Naive B cell (primary cell): ENCODE data around the gene TSC1. TPM values are rescaled to one million over a fixed set of nuclear protein-coding genes. Genes with fewer than 3 reads are reported as not detected.

ENCODE experiments used
- ATAC-seq, 2 donors: fragments of 150-1000 bp; cut with Tn5 transposase; 2 replicates each; pipeline ENCODE4 v1.10.0; 2021; ENCODE audit warnings: low read depth in 2 of 2, mild to moderate bottlenecking in 2 of 2, moderate library complexity in 2 of 2
- DNase-seq: peaks from one replicate; pipeline ENCODE4 v3.0.0; 2022
- H3K27ac Mint-ChIP-seq, 6 donors: one replicate each; pipeline ENCODE4 v1.8.0; 2020 to 2022; ENCODE audit warnings: mild to moderate bottlenecking in 6 of 6, mixed read lengths in 6 of 6, moderate library complexity in 5 of 6, inconsistent platforms in 2 of 6
- H3K27me3 Mint-ChIP-seq, 3 donors: one replicate each; pipeline ENCODE4 v1.8.0; 2021 to 2022; ENCODE audit warnings: mixed read lengths in 3 of 3, mild to moderate bottlenecking in 1 of 3
- H3K36me3 Mint-ChIP-seq, 2 donors: one replicate each; pipeline ENCODE4 v1.8.0; 2020 to 2022; ENCODE audit warnings: mixed read lengths in 2 of 2, inconsistent platforms in 1 of 2, mild to moderate bottlenecking in 1 of 2
- H3K4me1 Mint-ChIP-seq, 3 donors: one replicate each; pipeline ENCODE4 v1.8.0; 2020 to 2022; ENCODE audit warnings: mixed read lengths in 3 of 3, inconsistent platforms in 1 of 3, mild to moderate bottlenecking in 1 of 3, moderate library complexity in 1 of 3
- H3K4me3 Mint-ChIP-seq, 8 donors: one replicate each; pipeline ENCODE4 v1.8.0; 2020 to 2022; ENCODE audit warnings: mild to moderate bottlenecking in 8 of 8, mixed read lengths in 8 of 8, moderate library complexity in 8 of 8, inconsistent platforms in 2 of 8
- H3K9me3 Mint-ChIP-seq, 7 donors: one replicate each; pipeline ENCODE4 v1.8.0; 2020 to 2022; ENCODE audit warnings: mixed read lengths in 7 of 7, mild to moderate bottlenecking in 5 of 7, inconsistent platforms in 2 of 7, moderate library complexity in 1 of 7
- polyA plus RNA-seq, 6 donors: library from polyadenylated mRNA; unstranded; fragments of 300-500 nt; fragmentation: Illumina TruSeq; gene quantifications; one replicate each; pipeline ENCODE4 v1.2.3, GENCODE V29; 2021; ENCODE audit warnings: low read depth in 6 of 6

TSC1 gene
- polyA plus RNA-seq, 6 donors from 2014 or later: 1.00 to 14.4 (median 8.6) TPM

DNA sequence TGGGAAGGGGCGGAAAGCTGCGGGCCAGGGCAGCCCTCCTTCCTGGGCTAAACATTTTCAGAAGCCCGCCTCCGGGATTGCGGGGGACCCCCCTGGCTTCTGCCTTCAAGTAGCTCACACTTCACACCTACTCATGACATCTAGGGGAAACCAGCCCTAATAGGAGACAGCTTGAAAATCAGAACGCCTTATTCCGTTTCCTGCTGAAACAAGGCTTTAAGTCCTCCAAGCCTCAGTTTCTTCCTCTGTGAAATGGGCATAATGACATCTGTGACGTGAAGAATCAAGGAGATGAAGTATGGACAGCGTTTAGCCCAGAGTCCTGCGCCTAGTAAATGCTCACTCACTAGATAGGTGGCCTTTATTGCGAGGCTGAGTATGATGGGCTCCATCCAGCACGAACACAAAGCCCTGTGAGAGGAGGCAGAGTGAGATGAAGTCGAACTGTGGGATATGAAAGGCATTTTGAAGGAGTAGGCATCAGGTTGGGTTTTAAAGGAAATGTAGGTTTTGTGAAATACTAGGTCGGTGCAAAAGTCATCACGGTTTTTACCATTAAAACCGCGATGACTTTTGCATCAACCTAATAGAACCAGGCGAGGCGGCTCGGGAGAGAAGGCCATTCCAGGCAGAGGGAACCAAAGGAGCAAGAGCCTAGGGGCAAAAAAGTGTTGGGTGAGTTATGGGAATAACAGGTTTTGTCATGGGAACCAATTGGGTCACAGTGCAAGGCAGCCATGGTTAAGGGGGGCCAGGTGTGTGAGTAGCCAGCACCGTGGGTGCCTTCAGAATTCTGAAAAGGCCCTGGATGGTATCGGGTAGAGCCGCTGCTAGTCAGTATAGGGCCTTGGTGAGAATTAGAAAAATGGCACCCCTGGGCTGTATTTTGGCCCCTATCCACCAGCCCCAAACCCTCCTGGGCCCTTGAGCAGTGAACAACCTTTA lies 1.0 kb upstream of the TSC1 start:
- ATAC-seq (peak; percentile 7 to 12), DNase-seq (no peak)
- Mint-ChIP-seq H3K4me3 (peak overlapping the region; percentile 91 to 100 (median 96)), H3K27ac (peak overlapping the region; percentile 99 to 100 (median 100)), H3K36me3 (no peaks in the 10 kb centered on the region), H3K4me1 (peaks cover 18 to 26% (median 24%) of the 10 kb centered on the region in 3 donors), H3K9me3 (peaks cover 0 to 2% (median 0%) of the 10 kb centered on the region in 7 donors), H3K27me3 (peaks cover 0 to 5% (median 0%) of the 10 kb centered on the region in 3 donors)

DNA sequence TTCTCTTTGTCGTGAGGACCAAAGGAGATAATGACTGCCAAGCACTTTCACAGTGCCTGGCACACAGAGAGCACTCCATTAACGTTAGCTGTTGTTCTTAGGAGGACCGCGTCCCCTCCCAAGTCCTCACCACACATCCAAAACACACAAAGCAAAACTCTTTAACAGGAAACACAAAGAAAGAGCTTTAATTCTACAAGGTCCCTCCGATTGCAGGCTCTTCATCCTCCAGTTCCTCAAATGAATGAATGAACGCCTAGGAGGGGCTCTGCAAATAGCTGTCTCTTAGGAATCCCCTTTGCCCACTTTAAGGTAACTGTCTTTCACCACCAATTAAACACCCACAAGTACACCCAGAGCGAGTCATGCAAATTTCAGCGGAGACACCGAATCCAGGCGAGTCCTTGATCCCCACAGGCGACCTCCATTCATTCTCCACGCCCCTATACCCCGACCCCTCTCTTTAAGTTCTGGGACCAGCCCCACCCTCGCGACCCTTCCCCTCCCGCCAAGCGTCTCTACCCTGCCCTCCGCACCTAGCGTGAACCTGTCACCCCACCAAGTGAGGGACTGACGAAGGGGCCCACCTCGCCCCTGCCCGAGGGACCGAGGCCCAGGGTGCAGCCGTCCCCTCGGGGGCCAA lies 644 bp downstream of the TSC1 start:
- peaks cover 19 to 26% (median 24%) of the 10 kb centered on the region in 3 donors for H3K4me1 Mint-ChIP-seq
- H3K9me3 Mint-ChIP-seq: peaks cover 0 to 2% (median 0%) of the 10 kb centered on the region in 7 donors
- H3K27me3 Mint-ChIP-seq: no peaks in the 10 kb centered on the region
- H3K36me3 Mint-ChIP-seq: no peaks in the 10 kb centered on the region
- H3K27ac Mint-ChIP-seq: peak overlapping the region; percentile 72 to 100 (median 98)
- peak overlapping the region; percentile 91 to 100 (median 96) for H3K4me3 Mint-ChIP-seq
- ATAC-seq (peak in 1 of 2 donors; percentile 8), DNase-seq (no peak)

DNA sequence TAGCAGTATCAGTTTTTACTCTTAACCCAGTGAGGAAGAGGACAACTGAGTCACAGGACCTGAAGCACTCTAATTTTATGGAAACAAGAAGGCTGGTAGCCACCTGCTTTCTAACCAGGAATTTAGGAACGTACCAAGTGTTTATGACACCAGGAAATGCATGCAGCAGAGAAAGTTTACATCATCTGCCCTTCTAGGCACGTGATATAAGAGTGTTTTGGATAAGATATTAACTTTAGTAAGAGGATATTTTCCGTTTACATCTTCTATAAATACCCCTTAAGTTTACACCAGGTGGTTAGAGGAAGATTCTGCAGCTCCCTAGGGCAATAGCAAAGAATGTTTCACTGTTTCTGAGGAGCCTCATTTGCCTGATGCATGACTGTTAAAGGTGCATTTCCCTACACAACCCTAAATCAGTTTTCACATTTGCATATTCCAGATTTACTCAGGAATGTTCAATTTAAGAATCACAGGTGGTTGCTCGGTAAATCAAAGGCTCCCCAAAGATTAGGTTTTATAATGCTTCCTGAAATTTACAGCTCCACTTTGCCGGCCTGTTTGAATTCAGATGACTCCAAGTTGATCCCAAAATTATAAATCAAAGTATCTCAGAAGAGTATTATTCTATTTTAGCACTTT lies 1.8 kb downstream of the TSC1 start:
- DNase-seq: no peak
- Mint-ChIP-seq H3K27ac (peak overlapping the region in 2 of 6 donors; percentile 19 to 99), H3K9me3 (peaks cover 0 to 2% (median 0%) of the 10 kb centered on the region in 7 donors), H3K27me3 (no peaks in the 10 kb centered on the region), H3K4me3 (peak overlapping the region in 6 of 8 donors; percentile 56 to 98 (median 95)), H3K4me1 (peaks cover 24 to 26% (median 25%) of the 10 kb centered on the region in 3 donors), H3K36me3 (peaks cover 0 to 4% of the 10 kb centered on the region in 2 donors)
- no peak for ATAC-seq

DNA sequence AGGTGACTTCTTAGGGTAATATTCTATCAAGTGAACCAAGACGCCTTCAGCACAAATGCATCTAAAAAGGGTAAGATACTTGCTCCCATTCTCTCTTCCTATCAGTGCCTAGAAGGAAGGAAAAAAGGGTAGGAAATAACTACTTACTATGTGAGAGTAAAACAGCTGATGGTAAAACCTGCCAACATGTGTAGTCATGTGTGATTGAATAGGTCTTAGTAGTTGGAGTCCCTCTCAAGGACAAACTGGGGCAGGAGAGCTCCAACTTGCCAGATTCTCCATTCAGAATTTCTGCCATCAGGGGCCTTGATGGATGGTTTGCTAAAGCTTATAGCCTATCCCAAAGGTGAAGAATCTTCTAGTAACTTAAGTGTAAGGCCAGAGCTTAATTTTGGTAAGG lies 5.2 kb downstream of the TSC1 start:
- peak overlapping the region in 1 of 8 donors; percentile 37 for H3K4me3 Mint-ChIP-seq
- H3K27me3 Mint-ChIP-seq: no peaks in the 10 kb centered on the region
- H3K36me3 Mint-ChIP-seq: peaks cover 0 to 11% of the 10 kb centered on the region in 2 donors
- H3K4me1 Mint-ChIP-seq: peaks cover 16 to 23% (median 17%) of the 10 kb centered on the region in 3 donors
- H3K27ac Mint-ChIP-seq: no peak overlapping the region
- DNase-seq (no peak), ATAC-seq (no peak)
- H3K9me3 Mint-ChIP-seq: no peaks in the 10 kb centered on the region

DNA sequence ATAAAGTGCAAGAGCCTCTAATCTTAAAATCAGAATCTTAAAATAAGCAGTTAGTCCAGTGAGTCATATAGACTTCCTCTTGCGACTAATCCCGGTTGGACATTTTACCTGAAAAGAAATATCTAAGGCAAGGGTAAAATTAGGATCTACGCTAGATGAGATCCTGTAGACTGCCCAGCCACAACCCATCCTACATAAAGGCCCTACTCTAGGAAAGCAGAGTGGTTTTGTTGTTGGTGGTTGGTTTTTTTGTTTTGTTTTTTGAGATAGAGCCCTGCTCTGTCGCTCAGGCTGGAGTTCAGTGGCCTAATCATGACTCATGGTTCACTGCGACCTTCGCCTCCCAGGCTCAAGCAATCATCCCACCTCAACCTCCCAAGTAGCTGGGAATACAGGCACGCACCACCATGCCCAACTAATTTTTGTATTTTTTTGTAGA lies 6.9 kb downstream of the TSC1 start:
- Mint-ChIP-seq H3K4me3 (no peak overlapping the region), H3K36me3 (peaks cover 0 to 11% of the 10 kb centered on the region in 2 donors), H3K4me1 (peaks cover 5 to 14% (median 11%) of the 10 kb centered on the region in 3 donors), H3K27ac (no peak overlapping the region), H3K9me3 (no peaks in the 10 kb centered on the region), H3K27me3 (no peaks in the 10 kb centered on the region)
- DNase-seq: no peak
- no peak for ATAC-seq

DNA sequence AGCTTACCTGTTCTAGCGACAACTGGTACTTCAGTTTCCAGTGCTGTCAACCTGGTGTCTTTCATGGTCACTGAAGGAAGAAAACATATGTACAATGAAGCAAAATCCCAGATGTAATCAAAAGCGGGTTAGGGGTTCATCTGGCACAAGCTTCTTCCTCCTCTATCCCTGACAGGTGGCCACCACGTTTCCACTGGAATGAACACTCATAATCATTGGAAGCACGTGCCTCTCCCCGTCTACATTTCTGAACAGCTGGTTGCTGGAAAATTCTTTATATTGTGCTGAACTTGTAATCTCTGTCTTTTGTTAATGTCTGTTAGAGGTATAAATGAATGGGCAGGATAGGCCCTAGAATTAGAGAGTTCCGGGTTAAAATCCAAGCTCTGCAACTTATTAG lies 9.4 kb downstream of the TSC1 start:
- Mint-ChIP-seq H3K4me1 (peaks cover 5 to 18% (median 14%) of the 10 kb centered on the region in 3 donors), H3K27ac (no peak overlapping the region), H3K9me3 (no peaks in the 10 kb centered on the region), H3K36me3 (peaks cover 0 to 18% of the 10 kb centered on the region in 2 donors), H3K4me3 (no peak overlapping the region), H3K27me3 (no peaks in the 10 kb centered on the region)
- no peak for ATAC-seq
- no peak for DNase-seq

GRCh38 chr9:132931178-132931735 lies 13.2 kb downstream of the TSC1 start:
- DNase-seq (no peak), ATAC-seq (no peak)
- H3K9me3 Mint-ChIP-seq: no peaks in the 10 kb centered on the region
- no peak overlapping the region for H3K4me3 Mint-ChIP-seq
- peaks cover 5 to 17% (median 7%) of the 10 kb centered on the region in 3 donors for H3K4me1 Mint-ChIP-seq
- H3K27me3 Mint-ChIP-seq: no peaks in the 10 kb centered on the region
- no peak overlapping the region for H3K27ac Mint-ChIP-seq
- peaks cover 9 to 21% of the 10 kb centered on the region in 2 donors for H3K36me3 Mint-ChIP-seq

DNA sequence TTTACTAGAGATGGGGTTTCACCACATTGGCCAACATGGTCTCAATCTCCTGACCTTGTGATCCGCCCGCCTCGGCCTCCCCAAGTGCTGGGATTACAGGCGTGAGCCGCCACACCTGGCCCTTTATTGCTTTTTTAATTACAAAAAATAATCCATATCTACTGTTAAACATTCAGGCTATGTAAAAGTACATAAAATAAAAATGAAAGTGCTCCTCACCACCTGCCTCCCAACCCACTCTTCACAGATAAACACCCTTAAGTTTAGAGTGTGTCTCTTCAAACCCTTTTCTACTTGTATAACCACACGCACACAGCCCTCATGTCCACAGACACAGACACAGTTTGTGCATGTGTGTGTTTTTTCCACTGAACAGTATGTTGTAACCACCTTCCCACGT lies 16.7 kb downstream of the TSC1 start:
- Mint-ChIP-seq H3K27ac (no peak overlapping the region), H3K36me3 (peaks cover 16 to 30% of the 10 kb centered on the region in 2 donors), H3K27me3 (no peaks in the 10 kb centered on the region), H3K4me1 (peaks cover 0 to 9% (median 0%) of the 10 kb centered on the region in 3 donors), H3K9me3 (no peaks in the 10 kb centered on the region), H3K4me3 (no peak overlapping the region)
- ATAC-seq (no peak), DNase-seq (no peak)

DNA sequence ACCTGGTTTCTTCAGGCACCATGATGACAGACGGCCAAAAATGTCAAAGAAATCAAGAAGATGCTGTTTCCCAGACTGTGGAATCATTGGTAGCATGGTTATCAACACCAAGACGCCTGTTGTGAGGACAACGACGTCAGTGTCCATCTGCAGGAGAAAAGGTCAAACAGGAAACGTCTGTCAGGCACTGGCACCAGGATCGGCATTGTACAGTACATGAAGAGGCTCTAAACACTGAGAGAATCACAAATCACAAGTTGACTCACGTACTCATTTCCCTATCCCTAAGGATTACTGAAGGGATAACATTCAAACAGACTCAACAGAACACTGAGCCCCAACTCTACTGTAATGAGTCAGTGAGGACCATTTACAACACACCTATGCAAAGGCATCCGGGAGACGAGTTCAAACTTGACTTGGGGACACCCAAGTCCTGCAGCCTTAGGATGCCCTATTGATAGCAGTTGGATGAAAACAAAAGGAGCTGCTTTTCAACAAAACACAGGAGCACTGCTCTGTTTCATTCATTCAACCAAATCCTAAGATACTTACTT lies 21.0 kb downstream of the TSC1 start:
- Mint-ChIP-seq H3K4me3 (no peak overlapping the region), H3K36me3 (peaks cover 52 to 55% of the 10 kb centered on the region in 2 donors), H3K27me3 (no peaks in the 10 kb centered on the region), H3K27ac (no peak overlapping the region), H3K9me3 (no peaks in the 10 kb centered on the region), H3K4me1 (no peaks in the 10 kb centered on the region)
- ATAC-seq (no peak), DNase-seq (no peak)

DNA sequence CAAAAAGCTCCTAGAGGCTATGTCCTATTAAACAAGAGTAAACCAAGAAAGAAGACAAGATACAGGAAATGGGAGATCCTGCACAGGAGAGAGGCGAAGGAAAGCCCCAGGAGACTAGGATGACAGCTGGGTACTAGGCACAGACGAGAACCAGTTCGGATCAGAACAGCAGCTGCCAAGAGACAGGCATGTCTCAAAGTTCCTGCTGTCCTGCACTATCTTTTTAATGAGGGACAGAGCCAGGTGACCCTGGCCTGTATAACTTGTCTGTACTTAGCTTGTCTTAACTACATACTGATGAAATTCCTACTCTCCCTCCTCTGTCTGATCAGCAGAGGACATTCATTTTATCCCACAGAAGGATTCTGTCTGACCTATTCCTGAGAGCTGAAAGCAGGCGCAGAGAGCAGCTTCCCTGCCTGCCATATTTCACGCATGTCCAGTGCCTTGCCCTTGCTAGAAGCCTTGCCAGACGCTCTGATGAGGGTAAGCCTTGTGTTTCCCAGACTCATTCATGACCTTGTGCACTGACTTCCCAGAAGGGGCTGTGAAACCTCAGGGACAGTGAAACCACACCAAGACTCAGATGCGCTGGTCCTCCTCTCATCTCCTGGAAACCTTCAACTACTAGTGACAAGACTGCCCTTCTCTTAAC lies 24.7 kb downstream of the TSC1 start:
- peaks cover 0 to 3% (median 0%) of the 10 kb centered on the region in 7 donors for H3K9me3 Mint-ChIP-seq
- peaks cover 65 to 68% of the 10 kb centered on the region in 2 donors for H3K36me3 Mint-ChIP-seq
- no peaks in the 10 kb centered on the region for H3K4me1 Mint-ChIP-seq
- H3K4me3 Mint-ChIP-seq: no peak overlapping the region
- no peaks in the 10 kb centered on the region for H3K27me3 Mint-ChIP-seq
- no peak for ATAC-seq
- DNase-seq: no peak
- H3K27ac Mint-ChIP-seq: no peak overlapping the region

GRCh38 chr9:132914924-132915323 lies 29.5 kb downstream of the TSC1 start:
- Mint-ChIP-seq H3K27me3 (no peaks in the 10 kb centered on the region), H3K9me3 (peaks cover 0 to 3% (median 0%) of the 10 kb centered on the region in 7 donors), H3K36me3 (peaks cover 45 to 55% of the 10 kb centered on the region in 2 donors), H3K27ac (peak overlapping the region in 1 of 6 donors; percentile 20), H3K4me3 (no peak overlapping the region), H3K4me1 (no peaks in the 10 kb centered on the region)
- DNase-seq: no peak
- ATAC-seq: no peak

DNA sequence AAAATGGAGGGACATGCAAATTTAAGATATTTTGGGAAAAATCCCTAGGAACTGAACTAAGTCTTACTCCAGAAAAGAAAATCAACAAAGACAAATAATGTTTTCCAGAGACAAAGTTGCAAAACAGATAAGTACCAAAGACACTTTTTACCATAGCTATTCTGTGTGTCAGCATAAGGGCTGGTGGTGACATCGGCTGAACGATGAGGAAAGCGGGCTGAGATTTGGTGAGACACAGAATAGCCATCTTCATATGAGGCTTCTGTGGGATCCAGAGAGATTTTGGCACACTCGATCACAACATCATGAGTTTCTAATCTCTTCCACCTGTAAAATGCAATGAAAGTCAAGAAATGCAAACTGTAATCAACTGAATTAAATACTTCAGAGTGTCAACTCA lies 32.3 kb downstream of the TSC1 start:
- Mint-ChIP-seq H3K4me1 (no peaks in the 10 kb centered on the region), H3K9me3 (peaks cover 0 to 3% (median 0%) of the 10 kb centered on the region in 7 donors), H3K4me3 (no peak overlapping the region), H3K27ac (no peak overlapping the region), H3K36me3 (peaks cover 18 to 44% of the 10 kb centered on the region in 2 donors), H3K27me3 (no peaks in the 10 kb centered on the region)
- DNase-seq: no peak
- no peak for ATAC-seq
